SK-N-SH treated with all-trans-retinoic acid at 6 μM for 48 hours (cell line): Measurements from ENCODE around the gene SLC38A3.

Experiments
- ARNTL ChIP-seq: fragments of 450-650 bp; formaldehyde crosslinking; IDR thresholded peaks from 2 replicates; pipeline ENCODE4 v1.5.0; 2020; ENCODE audit warnings: low read depth, mild to moderate bottlenecking, moderate library complexity, borderline replicate concordance
- CSDC2 ChIP-seq: fragments of 250-450 bp; sonication (Bioruptor Pico); IDR thresholded peaks from 2 replicates; pipeline ENCODE4 v1.5.0; 2020; ENCODE audit warnings: mild to moderate bottlenecking, moderate library complexity
- ESRRG ChIP-seq: fragments of 250-450 bp; sonication (Bioruptor Pico); IDR thresholded peaks from 2 replicates; pipeline ENCODE4 v1.6.1; 2021; ENCODE audit warnings: mild to moderate bottlenecking
- GLIS3 ChIP-seq: fragments of 250-450 bp; sonication (Bioruptor Pico); IDR thresholded peaks from 2 replicates; pipeline ENCODE4 v1.5.0; 2020; ENCODE audit warnings: mild to moderate bottlenecking, moderate library complexity
- PATZ1 ChIP-seq: fragments of 250-450 bp; sonication (Bioruptor Pico); IDR thresholded peaks from 2 replicates; pipeline ENCODE4 v1.8.0; 2020; ENCODE audit warnings: mild to moderate bottlenecking, moderate library complexity, borderline replicate concordance
- RARB ChIP-seq: fragments of 250-450 bp; sonication (Bioruptor Pico); IDR thresholded peaks from 2 replicates; pipeline ENCODE4 v1.8.0; 2021; ENCODE audit warnings: mild to moderate bottlenecking, moderate library complexity
- SNAI2 ChIP-seq: fragments of 250-450 bp; sonication (Bioruptor Pico); IDR thresholded peaks from 2 replicates; pipeline ENCODE4 v1.5.0; 2020; ENCODE audit warnings: mild to moderate bottlenecking, moderate library complexity
- TCF4 ChIP-seq: fragments of 250-450 bp; sonication (Bioruptor Pico); IDR thresholded peaks from 2 replicates; pipeline ENCODE4 v1.8.0; 2021; ENCODE audit warnings: mild to moderate bottlenecking, moderate library complexity, borderline replicate concordance
- TOX ChIP-seq: fragments of 250-450 bp; sonication (Bioruptor Pico); IDR thresholded peaks from 2 replicates; pipeline ENCODE4 v1.8.0; 2021; ENCODE audit warnings: mild to moderate bottlenecking, moderate library complexity, borderline replicate concordance
- TSHZ2 ChIP-seq: fragments of 250-450 bp; sonication (Bioruptor Pico); IDR thresholded peaks from 2 replicates; pipeline ENCODE4 v1.5.0; 2020; ENCODE audit warnings: mild to moderate bottlenecking, moderate library complexity
- ZFP30 ChIP-seq: fragments of 450-650 bp; formaldehyde crosslinking; IDR thresholded peaks from 2 replicates; pipeline ENCODE4 v1.5.0; 2022; ENCODE audit warnings: mild to moderate bottlenecking, moderate library complexity
- ZNF565 ChIP-seq: fragments of 450-650 bp; formaldehyde crosslinking; conservative IDR thresholded peaks from 2 replicates; pipeline ENCODE4 v1.5.0; 2020; ENCODE audit warnings: low read depth, mild to moderate bottlenecking, moderate library complexity
- ZNF70 ChIP-seq: fragments of 450-650 bp; formaldehyde crosslinking; IDR thresholded peaks from 2 replicates; pipeline ENCODE4 v1.5.0; 2020; ENCODE audit warnings: mild to moderate bottlenecking, moderate library complexity

- TF ChIP-seq RARB (no peak), ARNTL (no peak), CSDC2 (CRISPR knock-in tag) (no peak), GLIS3 (no peak), SNAI2 (CRISPR knock-in tag) (no peak), PATZ1 (CRISPR knock-in tag) (no peak), TSHZ2 (CRISPR knock-in tag) (no peak), ZFP30 (CRISPR knock-in tag) (no peak), TOX (CRISPR knock-in tag) (no peak), TCF4 (CRISPR knock-in tag) (no peak), ZNF565 (no peak), ZNF70 (CRISPR knock-in tag) (no peak), ESRRG (CRISPR knock-in tag) (no peak)
Observed at GRCh38 chr3:50241713-50242380, 36.8 kb downstream of the SLC38A3 start.
